ENCODE measurements around the gene DOK6.

Gene DOK6

DNA sequence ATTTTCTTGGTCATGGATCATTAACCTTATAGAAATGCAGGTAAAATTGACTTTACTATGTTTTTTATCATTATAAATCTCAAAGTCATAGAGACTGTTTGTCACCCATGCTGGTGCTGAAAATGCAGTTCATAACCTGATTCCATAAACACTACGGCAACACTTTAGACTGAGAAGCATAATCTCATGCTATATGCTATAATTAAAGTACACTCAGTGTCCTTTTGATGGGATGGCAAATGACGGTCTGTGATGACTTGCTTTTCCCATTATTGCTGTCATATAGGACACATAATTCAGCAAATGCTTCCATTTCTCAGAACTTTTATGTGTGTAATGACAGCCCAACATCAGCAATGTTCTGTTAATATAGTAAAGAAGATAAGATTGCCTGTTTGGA is 384.1 kb downstream of the DOK6 start:
- DNase-seq (ENCODE audit: low read depth, low spot score), result no peak
- in situ Hi-C loops (cut with HindIII; ENCODE audit: low sequenced_read_pairs), result no loop called here
- TF ChIP-seq CTCF (IDR thresholded peaks at IDR 0.05; ENCODE audit: low read depth, low read length), result no peak
- no peak overlapping the region for H3K4me3 ChIP-seq (ENCODE audit: low read depth, low read length)

DNA sequence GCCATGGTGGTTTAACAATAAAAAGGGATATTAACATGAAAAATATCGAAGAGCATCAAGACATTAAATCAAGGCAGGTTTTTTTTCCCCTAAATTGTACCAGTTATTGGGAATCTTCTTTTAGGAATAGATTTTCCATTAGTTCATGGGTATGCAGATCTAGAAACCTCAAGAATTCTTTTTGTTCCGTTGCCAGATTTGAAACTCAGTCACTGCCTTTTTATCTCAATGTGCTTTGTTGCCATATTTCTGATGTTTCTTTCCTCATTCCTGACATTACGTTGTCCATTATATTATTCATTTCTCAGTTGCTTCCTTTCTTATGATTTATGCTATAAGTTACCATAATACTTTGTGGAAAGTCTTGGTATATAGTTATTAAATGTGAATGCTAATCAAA is 384.8 kb downstream of the DOK6 start:
- in situ Hi-C loops (cut with HindIII; ENCODE audit: low sequenced_read_pairs), result no loop called here
- peak; percentile 23 for DNase-seq (ENCODE audit: low read depth, low spot score)
- H3K4me3 ChIP-seq (ENCODE audit: low read depth, low read length), result no peak overlapping the region
- no peak for TF ChIP-seq CTCF (IDR thresholded peaks at IDR 0.05; ENCODE audit: low read depth, low read length)

DNA sequence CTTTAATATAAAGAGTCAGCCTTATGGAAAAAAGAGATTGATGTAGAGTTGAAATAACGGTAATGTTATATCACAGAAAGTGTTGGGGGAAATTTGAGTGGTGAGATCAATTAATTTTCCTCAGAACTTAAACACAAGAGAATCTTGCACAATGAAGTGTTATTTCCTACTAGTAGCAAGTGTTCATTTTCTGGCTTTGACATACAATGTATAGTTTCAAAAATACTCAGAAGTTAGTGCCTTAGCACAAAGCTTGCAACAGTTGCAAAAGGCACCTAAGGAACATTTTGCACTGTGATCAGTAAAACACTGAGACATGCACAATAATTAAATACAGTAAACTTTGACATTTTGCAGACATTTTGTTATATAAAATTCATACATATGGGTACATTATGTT is 385.7 kb downstream of the DOK6 start:
- no peak for TF ChIP-seq CTCF (IDR thresholded peaks at IDR 0.05; ENCODE audit: low read depth, low read length)
- in situ Hi-C loops (cut with HindIII; ENCODE audit: low sequenced_read_pairs), result no loop called here
- no peak for DNase-seq (ENCODE audit: low read depth, low spot score)
- no peak overlapping the region for H3K4me3 ChIP-seq (ENCODE audit: low read depth, low read length)

- TF ChIP-seq CTCF (IDR thresholded peaks at IDR 0.05; ENCODE audit: low read depth, low read length), result no peak
- DNase-seq (ENCODE audit: low read depth, low spot score), result peak; percentile 66
- no peak overlapping the region for H3K4me3 ChIP-seq (ENCODE audit: low read depth, low read length)
- in situ Hi-C loops (cut with HindIII; ENCODE audit: low sequenced_read_pairs), result no loop called here
Observed at GRCh38 chr18:69787825-69788547, 387.3 kb downstream of the DOK6 start.

GRCh38 chr18:69789794-69790193 is 389.1 kb downstream of the DOK6 start:
- no peak for DNase-seq (ENCODE audit: low read depth, low spot score)
- in situ Hi-C loops (cut with HindIII; ENCODE audit: low sequenced_read_pairs), result no loop called here
- TF ChIP-seq CTCF (IDR thresholded peaks at IDR 0.05; ENCODE audit: low read depth, low read length), result no peak
- no peak overlapping the region for H3K4me3 ChIP-seq (ENCODE audit: low read depth, low read length)

DNA sequence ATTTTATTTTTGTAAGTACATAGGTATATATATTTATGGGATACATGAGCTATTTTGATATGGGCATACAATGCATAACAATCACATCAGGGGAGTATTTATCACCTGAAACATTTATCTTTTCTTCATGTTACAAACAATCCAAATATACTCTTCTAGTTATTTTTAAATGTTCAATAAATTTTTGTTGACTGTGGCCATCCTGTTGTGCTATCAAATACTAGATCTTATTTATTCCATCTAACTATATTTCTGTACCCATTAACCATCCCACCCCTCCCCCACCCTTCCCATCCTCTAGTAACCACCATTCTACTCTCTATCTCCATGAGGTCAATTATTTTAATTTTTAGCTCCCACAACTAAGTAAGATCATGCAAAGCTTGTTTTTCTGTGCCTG is 390.0 kb downstream of the DOK6 start:
- TF ChIP-seq CTCF (IDR thresholded peaks at IDR 0.05; ENCODE audit: low read depth, low read length), result no peak
- in situ Hi-C loops (cut with HindIII; ENCODE audit: low sequenced_read_pairs), result no loop called here
- no peak for DNase-seq (ENCODE audit: low read depth, low spot score)
- no peak overlapping the region for H3K4me3 ChIP-seq (ENCODE audit: low read depth, low read length)

Measured in astrocyte of the spinal cord (primary cell).